NK-92 treated with Interleukin-12 subunit alpha and Interleukin-12 subunit beta, amount 100 ng/mL, for 24 hours (cell line): ENCODE results near the gene IQSEC3.

Experiments
- DNase-seq: peaks from one replicate; lab custom pipeline; 2025; lab: John Stamatoyannopoulos, UW

The IQSEC3 gene

DNA sequence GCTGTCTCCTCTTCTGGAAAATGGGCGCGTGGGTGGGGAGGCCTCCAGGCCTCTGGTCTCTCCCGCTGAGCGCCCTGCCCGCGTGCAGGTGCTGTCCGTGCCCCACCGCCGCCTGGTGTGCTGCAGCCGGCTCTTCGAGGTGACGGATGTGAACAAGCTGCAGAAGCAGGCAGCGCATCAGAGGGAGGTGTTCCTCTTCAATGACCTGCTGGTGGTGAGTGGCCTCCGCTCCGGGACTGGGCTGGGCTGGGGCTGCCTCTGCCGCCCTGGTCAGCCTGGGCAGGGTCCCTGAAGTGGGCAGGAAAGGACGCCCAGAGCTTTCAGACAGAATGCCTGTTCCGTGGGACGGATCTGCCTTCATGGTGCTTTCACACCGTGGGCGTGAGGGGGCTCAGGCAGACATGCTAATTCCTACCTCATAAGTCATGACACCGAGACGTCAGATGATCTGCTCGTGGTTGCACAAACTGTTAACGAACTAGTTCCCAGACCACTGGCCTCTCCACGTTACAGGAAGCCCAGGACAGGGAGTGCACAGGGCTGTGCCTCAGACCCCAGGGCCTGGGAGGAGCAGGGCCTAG is 96.9 kb downstream of the IQSEC3 start:
- no peak for DNase-seq

DNA sequence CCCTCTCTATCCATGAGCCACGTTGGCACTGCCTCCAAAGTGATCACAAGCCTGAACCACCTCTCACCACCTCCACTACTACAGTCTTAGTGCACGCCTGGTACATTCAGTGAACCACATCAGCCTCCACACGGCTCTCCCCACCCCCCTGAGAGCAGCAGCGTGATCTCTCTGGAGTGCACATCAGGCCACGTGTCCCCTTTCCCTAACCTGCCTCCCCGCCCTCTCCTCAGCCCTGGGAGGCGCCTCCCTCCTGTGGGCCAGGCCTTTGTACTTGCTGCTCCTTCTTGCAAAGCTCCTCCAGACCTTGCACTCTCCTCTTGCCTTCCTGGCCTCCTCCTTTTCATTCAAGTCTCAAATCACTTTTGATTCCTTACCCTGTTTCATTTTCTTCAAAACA is 97.6 kb downstream of the IQSEC3 start:
- DNase-seq: no peak

DNA sequence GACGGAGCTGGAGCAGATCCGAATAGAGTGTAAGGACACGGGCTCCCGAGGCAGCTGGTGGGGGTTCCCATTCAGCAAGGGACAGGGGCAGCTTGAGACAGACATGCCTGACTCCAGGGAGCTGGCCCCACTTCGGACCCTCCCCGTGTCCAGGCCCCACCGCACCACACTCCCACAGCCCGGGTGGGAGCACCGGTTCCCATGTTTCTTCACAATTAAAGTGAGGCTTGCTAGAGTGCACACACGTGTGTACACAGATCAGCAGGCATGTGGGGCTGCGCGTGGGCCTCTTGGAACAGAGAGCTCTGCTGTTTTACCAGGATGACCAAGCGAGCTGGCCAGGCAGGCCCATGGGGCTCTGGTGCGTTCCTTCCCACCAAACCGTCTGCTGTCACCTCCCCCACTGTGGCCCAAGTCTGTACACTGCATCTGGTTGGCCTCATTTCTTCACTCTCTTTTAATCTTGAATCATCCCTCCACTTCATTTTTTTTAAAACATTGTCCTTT is 99.3 kb downstream of the IQSEC3 start:
- DNase-seq: no peak

DNA sequence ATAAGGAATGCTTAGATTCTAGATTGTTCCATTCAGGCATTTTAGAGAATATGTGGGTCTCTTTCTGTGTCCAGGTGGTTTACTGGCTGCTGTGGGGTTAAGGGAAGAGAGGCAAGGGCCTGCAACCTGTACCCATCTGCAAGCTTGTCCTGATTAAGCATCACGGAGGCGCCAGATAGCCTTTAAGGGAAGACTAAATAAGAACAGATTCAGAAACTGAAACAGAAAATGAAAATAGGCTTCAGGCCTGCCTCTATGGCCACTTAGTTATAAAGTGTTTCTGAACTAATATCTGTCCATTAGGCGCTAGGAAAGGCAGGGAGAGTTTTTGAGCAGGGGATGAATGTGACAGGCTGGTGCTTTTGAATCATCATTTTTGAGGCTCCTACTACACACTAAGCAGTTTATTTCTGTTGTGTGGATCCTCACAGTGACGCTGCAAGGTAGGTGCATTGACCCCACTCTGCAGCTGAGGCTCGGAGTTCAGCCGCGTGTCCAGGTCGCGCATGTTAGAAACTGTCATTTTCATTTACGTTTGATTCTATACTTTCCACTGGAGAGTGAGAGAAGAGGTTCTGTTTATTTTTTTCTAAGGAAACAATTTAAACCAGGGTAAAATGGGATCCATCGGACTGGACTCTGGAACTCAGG is 100.0 kb downstream of the IQSEC3 start:
- no peak for DNase-seq

DNA sequence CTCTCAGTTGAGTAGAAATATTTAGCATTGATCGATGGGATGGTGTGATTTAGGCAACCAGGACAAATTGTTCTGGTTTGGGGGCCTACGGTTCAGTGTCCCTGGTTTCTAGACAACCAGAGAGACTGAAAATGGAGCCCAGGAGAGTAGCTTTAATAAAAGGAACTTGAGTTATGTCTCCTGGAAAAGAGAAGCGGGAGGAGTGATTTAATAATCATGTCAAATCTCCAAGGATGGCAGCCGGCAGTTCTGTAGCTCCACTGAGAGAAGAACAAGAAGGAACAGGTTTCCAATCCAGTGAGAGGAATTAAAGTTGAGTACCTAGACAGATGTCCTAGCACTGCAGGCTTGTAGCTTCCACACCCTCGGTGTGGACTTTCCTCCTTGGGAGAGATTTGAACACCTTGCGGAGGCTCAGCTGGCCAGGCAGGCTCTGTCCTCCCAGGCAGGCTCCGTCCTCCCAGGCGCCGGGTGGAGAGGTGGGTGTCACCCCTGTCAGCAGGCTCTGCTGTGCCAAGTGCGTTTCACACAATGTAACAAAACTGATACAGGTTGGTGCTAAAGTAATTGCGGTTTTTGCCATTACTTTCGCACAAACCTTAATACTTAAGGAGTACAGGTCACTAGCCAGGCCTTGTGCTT is 101.5 kb downstream of the IQSEC3 start:
- DNase-seq: no peak

DNA sequence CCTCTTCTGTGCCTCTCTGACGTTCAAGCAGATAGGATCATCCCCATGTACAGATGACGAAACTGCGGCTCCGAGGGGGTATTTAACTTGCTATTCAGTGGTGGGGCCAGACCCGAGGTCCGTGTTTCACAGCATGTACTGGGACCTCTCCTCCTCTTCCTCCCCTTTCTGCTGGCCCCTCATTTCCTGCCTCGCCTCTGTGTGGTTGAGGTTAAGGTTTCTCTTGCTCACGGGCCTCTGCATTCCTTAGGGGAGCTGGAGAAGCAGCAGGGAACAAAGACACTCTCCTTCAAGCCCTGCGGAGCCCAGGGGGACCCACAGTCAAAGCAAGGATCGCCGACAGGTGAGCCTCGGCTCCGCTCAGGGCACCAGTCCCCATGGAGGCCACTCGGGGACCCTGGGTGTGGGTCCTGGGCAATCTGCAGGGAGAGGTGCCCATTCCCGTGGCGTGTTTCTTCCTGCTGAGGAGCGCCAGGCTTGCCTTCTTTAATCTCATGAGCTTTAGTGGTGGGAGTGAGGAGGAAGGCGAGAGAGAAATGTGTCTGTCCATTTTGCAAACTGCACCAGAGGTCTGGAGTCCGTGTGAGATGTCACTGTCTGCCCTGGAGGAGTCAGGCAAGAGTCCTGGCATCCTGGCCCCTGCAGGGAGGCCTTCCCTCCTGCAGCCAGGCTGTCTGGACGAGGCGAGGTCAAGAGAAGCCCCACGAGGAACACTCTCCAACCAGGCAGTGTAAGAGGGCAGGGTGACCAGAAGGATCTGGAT is 102.4 kb downstream of the IQSEC3 start:
- no peak for DNase-seq

DNA sequence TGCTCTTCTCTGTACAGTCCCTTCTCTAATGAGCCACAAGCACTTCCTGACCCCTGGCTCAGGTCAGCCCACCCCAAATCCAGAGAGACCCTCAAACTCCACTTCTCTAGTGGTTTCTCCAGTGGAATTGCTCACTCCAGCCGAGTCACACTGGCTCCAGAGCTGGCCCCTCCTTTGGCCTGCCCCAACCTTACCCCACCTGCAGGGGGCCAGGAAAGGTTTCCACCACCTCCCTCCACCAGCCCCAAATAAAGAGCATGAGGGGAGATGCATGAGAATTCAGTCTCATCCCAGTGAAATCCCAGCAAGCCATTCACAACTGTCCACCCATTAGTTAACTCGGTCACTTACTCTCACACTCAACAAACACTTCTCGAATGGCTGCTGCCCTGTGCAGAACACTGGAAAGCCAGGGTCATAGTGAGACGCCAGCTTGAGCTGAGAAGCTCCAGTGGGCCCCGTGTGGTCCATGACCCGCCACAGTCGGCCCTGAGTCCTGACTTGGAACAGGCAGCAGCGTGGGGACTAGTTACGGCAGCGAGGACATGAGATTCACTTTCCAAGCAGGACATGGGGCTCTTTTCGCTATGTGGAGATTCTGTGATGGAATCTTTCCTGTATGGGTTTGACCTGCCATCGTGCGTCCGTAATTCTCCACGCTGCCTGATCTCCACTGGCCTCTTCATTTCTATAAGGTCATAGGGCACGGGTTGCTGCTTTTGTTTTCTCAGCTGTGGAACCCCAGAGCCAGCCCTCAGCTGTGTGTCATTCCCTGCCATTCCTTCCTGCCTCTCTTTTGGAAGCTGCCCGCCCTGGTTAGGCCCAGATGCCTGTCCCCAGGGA is 103.2 kb downstream of the IQSEC3 start:
- DNase-seq: no peak

DNA sequence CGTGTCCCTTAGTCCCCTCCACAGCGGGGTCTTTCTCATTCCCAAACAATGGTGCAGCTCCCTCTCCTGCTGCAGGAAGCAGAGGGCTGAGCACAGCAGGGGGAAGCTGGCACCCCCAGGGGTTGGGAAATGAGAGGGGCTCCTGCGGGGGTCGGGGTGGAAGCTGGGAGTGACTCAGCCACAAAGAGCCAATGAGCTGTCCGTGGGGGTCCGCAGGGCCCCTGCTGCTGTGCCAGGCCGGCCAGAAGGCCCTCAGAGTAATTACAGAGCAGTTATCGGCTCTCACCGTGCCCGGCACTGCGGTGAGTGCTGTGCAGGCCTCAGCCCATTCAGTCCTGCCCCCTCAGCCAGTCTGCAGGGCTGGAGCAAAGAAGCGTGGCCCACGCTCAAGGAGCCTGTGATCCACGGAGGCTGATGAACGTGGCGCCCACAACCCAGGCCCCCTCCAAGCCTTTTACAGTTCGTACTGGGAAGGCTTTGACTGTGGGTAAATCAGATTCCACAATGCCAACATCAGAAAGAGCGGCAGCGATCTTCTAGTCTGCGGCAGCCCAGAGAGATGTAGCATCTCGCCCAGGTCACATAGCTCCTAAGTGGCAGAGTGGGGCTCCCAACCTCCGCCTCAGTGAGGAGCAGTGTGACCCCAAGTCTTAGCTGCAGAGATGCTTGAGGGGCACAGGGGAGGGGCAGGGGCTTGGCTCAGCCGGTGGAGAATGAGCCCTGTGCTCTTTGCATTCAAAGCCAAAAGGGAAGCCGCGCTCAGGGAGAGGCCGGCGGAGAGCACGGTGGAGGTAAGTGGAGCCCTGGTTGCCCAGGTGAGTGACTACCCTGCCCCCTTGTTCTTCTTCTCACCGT is 104.0 kb downstream of the IQSEC3 start:
- DNase-seq: no peak

DNA sequence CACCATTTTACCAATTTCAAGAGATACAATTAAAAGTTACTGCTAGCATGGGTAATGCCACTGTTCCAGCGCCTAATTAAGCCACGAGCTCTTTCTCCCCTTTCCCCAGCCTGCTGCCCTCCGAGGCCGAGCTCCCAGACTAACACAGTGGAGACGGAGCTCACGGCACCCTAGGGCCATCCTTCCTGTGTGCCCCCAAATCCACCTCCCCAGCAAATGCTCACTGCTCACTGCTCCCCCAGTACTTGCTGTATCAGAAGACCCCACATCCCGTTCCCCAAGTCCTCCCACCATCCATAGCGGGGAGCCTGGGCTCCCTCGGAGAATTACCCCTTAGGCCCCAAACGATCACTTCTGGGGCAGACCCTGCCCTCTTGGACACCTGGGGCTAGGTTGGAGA is 104.7 kb downstream of the IQSEC3 start:
- DNase-seq: no peak

DNA sequence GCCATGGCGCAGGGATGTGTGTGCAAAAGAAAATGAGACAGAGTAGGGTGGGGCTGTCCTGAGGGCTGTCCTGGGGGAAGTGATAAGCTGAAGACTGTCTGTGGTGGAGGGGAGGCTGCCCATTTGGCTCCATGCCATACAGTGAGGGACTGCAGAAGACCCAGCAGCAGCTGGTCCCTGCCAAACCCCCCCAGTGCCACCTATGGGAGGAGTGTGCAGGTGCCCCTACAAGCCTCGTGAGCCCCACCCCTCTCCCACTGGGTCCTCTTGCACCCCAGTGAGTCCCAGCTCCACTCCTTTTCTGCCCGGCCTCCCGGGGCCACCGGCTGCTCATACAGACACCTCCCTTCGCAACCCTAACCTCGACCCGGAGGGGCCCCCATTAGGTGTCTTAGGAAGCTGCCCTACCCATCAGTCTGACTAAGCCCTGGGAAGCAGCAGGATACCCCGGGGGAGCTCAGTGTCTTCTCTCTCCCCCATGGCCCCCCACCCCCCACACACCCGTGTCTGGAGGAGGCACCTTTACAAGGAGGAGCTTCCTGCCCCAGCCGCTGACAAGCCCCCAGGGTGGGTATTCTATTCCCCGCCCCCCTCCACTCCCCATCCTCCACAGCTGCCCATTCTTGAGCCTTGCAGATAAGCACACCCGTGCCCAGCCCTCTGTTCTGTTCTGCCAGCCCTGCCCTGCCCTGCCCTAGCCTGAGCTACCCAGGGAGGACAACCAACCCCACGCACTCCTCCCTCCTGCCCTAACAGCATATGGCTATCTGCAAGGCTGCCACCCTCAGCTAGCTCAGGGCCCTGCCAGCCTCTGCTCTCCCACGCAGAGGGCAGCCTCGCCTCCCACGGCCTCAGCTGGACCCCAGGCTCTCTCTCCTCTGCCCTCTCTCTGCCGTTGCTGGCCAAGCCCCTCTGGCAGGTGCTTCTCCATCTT is 105.4 kb downstream of the IQSEC3 start:
- DNase-seq: no peak

DNA sequence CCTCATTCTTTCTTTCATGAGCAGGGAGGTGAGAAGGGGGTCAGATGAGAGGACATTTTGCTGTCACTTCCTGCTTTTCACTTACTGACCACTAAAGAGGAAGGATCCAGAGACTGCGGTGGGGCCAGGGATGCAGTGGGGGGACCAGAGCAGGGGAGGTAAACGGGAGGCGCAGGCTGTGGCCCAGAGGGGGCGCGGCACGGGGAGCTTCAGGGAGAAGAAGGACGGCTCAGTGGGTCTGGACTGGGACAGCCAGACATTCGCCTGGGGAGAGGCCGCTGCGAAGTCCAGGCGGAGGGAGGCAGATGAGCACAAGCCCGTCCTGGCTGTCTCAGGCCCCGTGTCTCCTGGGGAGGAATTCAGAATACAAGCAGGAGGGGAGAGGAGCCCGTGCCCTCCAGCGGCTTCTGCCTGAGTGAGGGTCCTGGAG is 106.2 kb downstream of the IQSEC3 start:
- DNase-seq: no peak

DNA sequence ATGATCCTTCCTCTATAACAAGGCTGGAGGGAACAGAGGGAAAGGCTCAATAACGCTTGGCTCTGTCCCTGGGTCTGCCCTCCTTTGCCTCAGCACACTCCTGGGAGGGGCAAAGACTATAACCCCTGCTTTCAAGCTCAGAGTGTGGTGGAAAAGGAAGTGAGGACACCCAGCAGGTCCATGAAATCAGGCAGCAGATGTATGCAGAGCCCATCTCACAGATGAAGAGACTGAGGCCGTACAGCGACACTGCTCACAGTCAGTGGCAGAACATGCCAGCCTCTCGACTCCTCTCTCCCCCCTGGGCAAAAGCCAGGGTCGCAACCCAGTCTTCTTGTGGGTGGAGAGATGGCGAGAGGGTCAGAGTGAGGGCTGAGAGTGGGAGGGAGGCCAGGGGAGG is 107.6 kb downstream of the IQSEC3 start:
- DNase-seq: no peak

DNA sequence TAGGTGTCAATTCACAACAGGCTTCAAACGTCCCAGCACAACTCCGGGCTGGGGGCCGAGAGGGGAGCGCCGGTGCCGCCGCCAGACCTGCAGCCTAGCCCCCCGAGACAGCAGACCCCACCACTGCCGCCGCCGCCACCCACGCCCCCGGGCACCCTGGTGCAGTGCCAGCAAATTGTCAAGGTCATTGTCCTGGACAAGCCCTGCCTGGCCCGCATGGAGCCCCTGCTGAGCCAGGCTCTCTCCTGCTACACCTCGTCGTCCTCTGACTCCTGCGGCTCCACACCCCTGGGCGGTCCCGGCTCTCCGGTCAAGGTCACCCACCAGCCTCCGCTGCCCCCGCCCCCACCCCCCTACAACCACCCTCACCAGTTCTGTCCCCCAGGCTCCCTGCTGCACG is 108.0 kb downstream of the IQSEC3 start:
- DNase-seq: no peak

DNA sequence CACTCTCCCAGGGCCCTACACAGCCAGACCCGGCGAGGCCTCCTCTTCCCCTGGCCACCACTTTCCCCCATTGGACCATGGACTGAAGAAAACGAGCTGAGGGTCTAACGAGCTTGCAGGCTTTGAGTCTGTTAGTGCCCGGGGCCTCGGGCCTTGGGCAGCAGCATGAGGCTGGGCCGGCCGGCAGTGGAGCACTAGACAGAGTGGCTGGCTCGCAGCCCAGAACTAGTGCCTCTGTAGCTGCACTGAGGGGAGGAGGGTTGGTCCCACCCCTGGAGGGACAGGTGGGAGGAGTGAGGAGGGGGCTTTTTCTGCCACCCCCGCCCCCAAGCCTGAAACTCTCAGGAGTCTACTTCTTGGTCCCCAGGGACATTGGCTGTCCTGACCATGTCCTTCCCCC is 108.7 kb downstream of the IQSEC3 start:
- no peak for DNase-seq

DNA sequence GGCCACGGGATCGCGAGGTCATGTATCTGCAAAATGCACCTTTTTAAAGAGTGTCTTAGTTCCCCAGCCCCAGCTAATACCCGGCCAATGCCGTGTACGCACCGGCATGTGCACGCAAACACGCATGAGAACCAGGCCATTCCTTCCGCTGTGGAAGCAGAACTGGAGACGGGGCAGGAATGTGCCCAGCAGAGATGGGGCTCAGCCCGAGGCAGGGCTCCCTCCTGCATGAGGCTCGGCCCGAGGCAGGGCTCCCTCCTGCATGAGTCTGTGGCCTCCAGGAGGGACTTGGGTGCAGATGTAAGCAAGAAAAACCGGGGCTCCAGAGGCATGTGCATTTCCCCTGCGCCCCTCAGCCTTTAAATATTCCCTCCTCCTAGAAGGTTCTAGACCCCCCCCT is 109.2 kb downstream of the IQSEC3 start:
- no peak for DNase-seq

DNA sequence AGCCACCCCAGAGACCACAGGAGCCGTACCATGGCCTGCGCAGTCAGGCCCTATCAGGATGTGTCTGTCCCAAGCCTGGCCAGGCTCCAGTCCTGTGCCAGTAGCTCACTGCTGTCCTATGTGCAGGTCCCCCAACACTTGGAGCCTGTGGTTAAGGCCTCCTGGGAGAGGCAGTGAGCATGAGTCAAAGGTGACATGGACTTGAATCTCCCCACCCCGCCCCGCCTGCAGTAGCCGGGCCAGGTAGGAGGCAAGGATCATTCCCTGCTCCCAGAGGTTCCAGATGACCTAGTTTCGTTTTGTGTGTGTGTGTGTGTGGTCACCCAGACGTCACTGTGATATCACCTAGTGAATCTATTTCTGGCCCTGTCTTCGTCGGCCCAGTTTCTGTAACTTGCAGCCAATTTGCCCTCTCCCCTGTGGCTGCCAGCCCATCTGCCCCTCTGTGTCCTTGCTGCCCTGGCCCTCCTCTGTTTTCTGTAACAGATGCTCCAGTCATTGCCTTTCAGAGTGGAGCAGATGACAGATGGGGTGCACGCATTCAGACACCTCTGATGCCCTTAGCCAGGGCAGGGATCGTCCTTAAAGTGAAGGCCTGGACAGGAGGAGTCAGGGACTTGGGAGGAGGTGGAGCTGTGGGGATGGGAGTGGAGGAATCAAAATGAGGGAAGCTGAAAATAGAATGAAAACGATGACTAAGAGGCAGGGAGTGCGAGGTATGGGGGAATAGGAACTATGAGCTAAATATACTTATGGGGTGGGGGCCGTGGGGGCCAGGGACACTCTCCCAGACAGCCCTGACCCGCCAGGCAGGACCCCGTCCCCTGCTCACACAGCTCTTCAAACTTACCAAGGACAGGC is 110.0 kb downstream of the IQSEC3 start:
- no peak for DNase-seq

DNA sequence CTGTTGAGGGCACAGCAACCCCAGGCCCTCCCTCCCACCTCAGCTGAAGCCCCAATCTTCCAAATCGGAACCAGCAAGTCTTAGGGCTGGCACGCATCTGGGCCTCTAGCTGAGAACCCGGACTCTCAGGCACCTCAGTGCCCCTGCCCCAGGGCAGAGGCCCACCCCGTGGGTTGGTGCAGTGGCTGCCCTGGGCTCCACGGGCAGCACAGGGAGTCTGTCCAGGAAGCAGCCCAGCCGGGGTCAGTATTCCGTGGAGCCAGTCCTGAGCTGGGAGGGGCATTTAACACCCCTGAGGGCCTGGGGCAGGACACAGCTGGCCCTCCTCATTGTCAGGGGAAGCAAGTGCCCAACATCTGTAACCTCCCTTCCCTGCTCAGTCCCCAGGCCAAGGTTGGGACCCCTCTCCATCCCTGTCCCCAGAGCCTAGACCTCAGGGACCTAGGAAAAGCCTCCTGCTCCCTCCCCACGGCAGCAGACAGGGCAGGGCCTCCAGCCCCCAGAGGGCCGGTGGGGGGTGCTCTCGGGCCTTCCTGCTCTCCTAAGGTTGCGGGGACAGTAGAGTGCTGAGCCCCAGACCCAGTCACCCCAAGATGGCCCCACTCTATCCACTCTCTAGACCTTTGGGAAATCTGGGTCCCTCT is 110.9 kb downstream of the IQSEC3 start:
- DNase-seq: no peak
